Astrocyte of the hippocampus (primary cell): Measurements from ENCODE around the gene HOXD3.
A peak's percentile ranks its signal among the peaks of the same experiment; 100 is the strongest.

Experiments used
- DNase-seq: peaks from one replicate; pipeline ENCODE4 v3.0.0; 2011; ENCODE audit warnings: low read depth, low spot score

The HOXD3 gene

GRCh38 chr2:176156807-176157498, at the start of gene HOXD3:
TSS of gene HOXD3 (plus strand) at chr2:176157307. CDS start at chr2:176169115, 11,808 bp downstream.
- DNase-seq: no peak

GRCh38 chr2:176107731-176108181, 49.4 kb upstream of the HOXD3 start:
- no peak for DNase-seq

- DNase-seq: no peak
Observed at GRCh38 chr2:176109192-176109901, 47.8 kb upstream of the HOXD3 start.

GRCh38 chr2:176109946-176110345, 47.2 kb upstream of the HOXD3 start:
- no peak for DNase-seq

GRCh38 chr2:176110415-176111308, 46.4 kb upstream of the HOXD3 start:
- no peak for DNase-seq

GRCh38 chr2:176111309-176111663, 45.8 kb upstream of the HOXD3 start:
- DNase-seq: peak; percentile 54

GRCh38 chr2:176111846-176112374, 45.2 kb upstream of the HOXD3 start:
- no peak for DNase-seq

GRCh38 chr2:176112375-176113302, 44.5 kb upstream of the HOXD3 start:
- DNase-seq: no peak

- DNase-seq: no peak
Observed at GRCh38 chr2:176114120-176114929, 42.8 kb upstream of the HOXD3 start.

- DNase-seq: no peak
Observed at GRCh38 chr2:176114930-176115625, 42.0 kb upstream of the HOXD3 start.

- DNase-seq: no peak
Observed at GRCh38 chr2:176115883-176116813, 41.0 kb upstream of the HOXD3 start, which contains the start of gene HOXD10. TSS of gene HOXD10 (plus strand) at chr2:176116778. CDS start at chr2:176116834, 56 bp downstream.

- no peak for DNase-seq
Observed at GRCh38 chr2:176117162-176117822, 39.8 kb upstream of the HOXD3 start.

GRCh38 chr2:176117823-176118371, 39.2 kb upstream of the HOXD3 start:
- DNase-seq: no peak

GRCh38 chr2:176118601-176119339, 38.3 kb upstream of the HOXD3 start:
- no peak for DNase-seq

- no peak for DNase-seq
Observed at GRCh38 chr2:176120364-176121189, 36.5 kb upstream of the HOXD3 start.
